Fibroblast of pulmonary artery (primary cell): Measurements from ENCODE around the gene SYT8.

ENCODE experiments used
- DNase-seq: peaks from one replicate; pipeline ENCODE4 v3.0.0-alpha.2; 2010; ENCODE audit warnings: low read depth
- H3K4me3 ChIP-seq: replicated peaks from 2 replicates; pipeline ENCODE4 v1.5.1; 2011; ENCODE audit warnings: low read depth, mild to moderate bottlenecking, control low read depth, low read length, moderate library complexity
- CTCF ChIP-seq: IDR thresholded peaks from 2 replicates; pipeline ENCODE4 v1.5.1; 2011; ENCODE audit warnings: mild to moderate bottlenecking, control low read depth, low read length, inconsistent platforms; ENCODE audit errors: missing control alignments

Gene SYT8

DNA sequence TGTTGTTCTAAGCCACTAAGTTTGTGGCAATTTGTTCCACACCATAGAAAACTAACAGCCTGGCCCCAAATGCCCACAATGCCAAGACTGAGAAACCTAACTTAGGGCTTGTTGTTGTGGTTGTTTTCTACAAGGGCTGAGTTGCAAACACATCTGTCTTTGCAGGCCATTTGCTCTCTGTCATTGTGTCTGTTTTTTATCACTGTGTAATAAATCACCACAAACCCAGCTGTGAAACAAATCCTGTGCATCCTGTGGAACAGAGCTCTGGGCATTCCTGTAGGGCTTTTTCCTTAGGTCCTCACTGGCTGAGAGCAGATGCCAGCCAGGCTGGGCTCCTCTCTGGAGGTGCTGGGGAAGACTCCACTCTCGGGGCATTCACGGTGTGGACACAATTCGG, 15.7 kb upstream of the SYT8 start:
- DNase-seq: no peak
- no peak for TF ChIP-seq CTCF

GRCh38 chr11:1820463-1821325, 14.1 kb upstream of the SYT8 start:
- DNase-seq: peak; percentile 33
- TF ChIP-seq CTCF: no peak
- H3K4me3 ChIP-seq: no peak overlapping the region

More for the DNA sequence above, 15.7 kb upstream of the SYT8 start:
- H3K4me3 ChIP-seq: no peak overlapping the region

GRCh38 chr11:1821562-1821961, 13.2 kb upstream of the SYT8 start:
- DNase-seq: no peak
- TF ChIP-seq CTCF: no peak
- H3K4me3 ChIP-seq: no peak overlapping the region

DNA sequence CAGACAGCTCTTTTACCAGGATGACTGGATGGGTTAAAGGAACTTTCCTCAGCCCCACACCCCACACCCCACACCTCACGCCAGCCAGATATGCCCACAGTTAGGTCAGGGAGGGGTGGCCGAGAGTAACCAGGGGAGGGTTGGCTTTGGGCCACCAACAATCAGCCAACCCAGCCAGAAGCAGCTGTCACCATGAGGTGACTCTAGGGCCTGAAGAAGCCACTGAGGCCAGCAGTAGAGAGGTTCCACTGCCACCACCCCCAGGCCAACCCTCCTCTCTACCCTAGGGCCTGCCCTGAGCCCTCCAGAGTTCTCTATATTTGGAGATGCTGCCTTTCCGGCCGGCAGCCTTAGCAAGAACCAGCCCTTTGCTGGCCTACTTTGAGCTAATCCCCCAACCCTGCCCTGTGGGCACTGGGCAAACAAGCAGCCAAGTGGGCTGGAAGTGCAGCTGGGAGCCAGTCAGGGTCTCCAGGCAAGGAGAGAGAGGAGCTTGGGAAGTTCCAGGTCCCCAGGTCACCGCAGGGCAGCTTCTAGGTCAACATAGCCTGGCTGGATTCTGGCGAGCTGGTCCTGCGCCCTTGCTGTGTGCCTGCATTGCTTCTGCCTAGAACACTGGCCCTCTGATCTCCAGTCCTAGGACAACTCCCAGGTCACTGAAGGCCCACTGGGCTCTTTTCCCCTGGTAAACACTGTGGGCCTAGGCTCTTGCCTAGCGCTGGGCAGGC, 12.0 kb upstream of the SYT8 start:
- DNase-seq: no peak
- no peak for TF ChIP-seq CTCF
- no peak overlapping the region for H3K4me3 ChIP-seq

DNA sequence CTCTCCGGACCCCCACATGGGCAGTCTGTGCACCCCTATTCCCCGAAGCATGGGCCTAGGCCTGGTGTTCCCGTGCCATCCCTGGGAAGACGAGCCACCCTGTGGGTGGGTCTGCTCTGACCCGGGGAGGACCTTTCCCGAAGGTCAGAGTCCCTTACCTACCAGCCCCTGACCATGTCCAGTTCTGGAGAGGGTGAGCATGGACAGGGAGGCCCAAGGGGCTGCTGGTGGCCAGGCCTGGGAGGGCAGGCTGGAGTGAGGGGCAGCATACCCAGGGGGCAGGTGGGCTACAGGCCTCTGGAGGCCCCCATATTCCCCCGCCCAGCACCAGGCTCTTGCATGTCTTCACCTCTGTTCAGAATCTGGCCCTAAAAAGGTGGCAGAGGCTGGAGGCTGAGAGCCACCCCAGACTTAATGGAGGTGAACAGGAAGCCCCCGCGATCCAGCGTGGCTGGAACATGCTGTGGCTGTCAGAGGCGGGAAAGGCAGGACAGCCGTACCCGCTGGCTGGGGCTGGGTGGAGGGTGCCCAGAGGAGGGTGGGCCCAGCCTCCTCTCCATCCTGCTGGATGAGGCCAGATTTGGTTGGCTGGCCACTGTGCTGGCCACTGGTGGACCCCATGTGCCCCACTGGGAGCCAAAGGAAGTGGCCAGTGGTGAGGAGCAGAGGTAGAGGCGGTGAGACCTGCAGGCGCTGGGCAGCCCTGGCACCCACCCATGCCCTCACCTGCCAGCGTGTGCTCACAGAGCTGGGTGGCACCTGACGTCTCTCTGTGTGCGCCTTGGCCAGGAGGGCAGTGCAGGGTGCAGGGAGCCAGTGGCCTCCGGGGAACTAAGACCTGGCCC, 11.2 kb upstream of the SYT8 start:
- DNase-seq: no peak
- no peak overlapping the region for H3K4me3 ChIP-seq
- no peak for TF ChIP-seq CTCF

GRCh38 chr11:1824221-1825038, 10.4 kb upstream of the SYT8 start:
- no peak for DNase-seq
- TF ChIP-seq CTCF: no peak
- no peak overlapping the region for H3K4me3 ChIP-seq
